OCI-LY1 (cell line): ENCODE data around the gene ATG14.

ENCODE experiments used
- H2AFZ ChIP-seq: fragments of 200-600 bp; sonication (generic), shearing (Covaris generic); 2 replicates; pipeline ENCODE4 v1.6.0; 2014; ENCODE audit warnings: antibody characterized with exemption, mild to moderate bottlenecking, low read length
- H3F3A ChIP-seq: fragments of 200-600 bp; sonication (generic), shearing (Covaris generic); 2 replicates; pipeline ENCODE4 v1.6.0; 2014; ENCODE audit warnings: mild to moderate bottlenecking, antibody characterized with exemption, low read length, moderate library complexity; ENCODE audit not compliant: insufficient read depth
- H3K27ac ChIP-seq: fragments of 200-600 bp; sonication (generic); 2 replicates; pipeline ENCODE4 v1.5.1; 2014; ENCODE audit warnings: low read length, mixed run types, mild to moderate bottlenecking, low read depth; ENCODE audit not compliant: poor library complexity, severe bottlenecking
- H3K27me3 ChIP-seq: fragments of 200-600 bp; sonication (generic); 2 replicates; pipeline ENCODE4 v1.6.0; 2014; ENCODE audit warnings: antibody characterized with exemption, mild to moderate bottlenecking, low read length, moderate library complexity; ENCODE audit not compliant: insufficient read depth
- H3K36me3 ChIP-seq: fragments of 200-600 bp; sonication (generic); 2 replicates; pipeline ENCODE4 v1.6.1; 2014; ENCODE audit warnings: mild to moderate bottlenecking, antibody characterized with exemption, low read length, moderate library complexity, mixed read lengths; ENCODE audit not compliant: insufficient read depth
- H3K4me1 ChIP-seq: fragments of 200-600 bp; sonication (generic); 2 replicates; pipeline ENCODE4 v1.5.1; 2014; ENCODE audit warnings: mild to moderate bottlenecking, low read length, moderate library complexity; ENCODE audit not compliant: insufficient read depth, severe bottlenecking
- H3K4me2 ChIP-seq: fragments of 200-600 bp; sonication (generic), shearing (Covaris generic); 2 replicates; pipeline ENCODE4 v1.6.1; 2014; ENCODE audit warnings: low read length
- H3K4me3 ChIP-seq: fragments of 200-600 bp; sonication (generic); 2 replicates; pipeline ENCODE4 v1.5.1; 2014; ENCODE audit warnings: low read length, low read depth, mild to moderate bottlenecking, mixed read lengths; ENCODE audit not compliant: poor library complexity, severe bottlenecking
- H3K79me2 ChIP-seq: fragments of 200-600 bp; shearing (Covaris generic); 2 replicates; pipeline ENCODE4 v1.6.1; 2016; ENCODE audit warnings: mixed run types, low read length, mixed read lengths; ENCODE audit not compliant: insufficient read depth
- H3K9ac ChIP-seq: fragments of 200-600 bp; sonication (generic), shearing (Covaris generic); 2 replicates; pipeline ENCODE4 v1.6.1; 2014; ENCODE audit warnings: mild to moderate bottlenecking, low read length, mixed read lengths
- H3K9me2 ChIP-seq: fragments of 200-600 bp; sonication (generic), shearing (Covaris generic); 2 replicates; pipeline ENCODE4 v1.6.1; 2014; ENCODE audit warnings: low read depth, mild to moderate bottlenecking, low read length, mixed read lengths
- H3K9me3 ChIP-seq: fragments of 200-600 bp; shearing (Covaris generic); 2 replicates; pipeline ENCODE4 v1.6.1; 2014; ENCODE audit warnings: low read length, mixed read lengths
- H4K20me1 ChIP-seq: fragments of 200-600 bp; sonication (generic), shearing (Covaris generic); 2 replicates; pipeline ENCODE4 v1.6.0; 2016; ENCODE audit warnings: mild to moderate bottlenecking, low read length; ENCODE audit not compliant: insufficient read depth
- EZH2 ChIP-seq: fragments of 200-600 bp; sonication (generic), shearing (Covaris generic); IDR thresholded peaks from 2 replicates; pipeline ENCODE4 v1.8.0; 2017; ENCODE audit warnings: borderline replicate concordance, mixed run types, mild to moderate bottlenecking, antibody characterized with exemption, low read length, moderate library complexity, mixed read lengths
- TF ChIP-seq, protein P1 (sequence below): fragments of 200-600 bp; sonication (generic), shearing (Covaris generic); IDR thresholded peaks from 2 replicates; pipeline ENCODE4 v1.5.1; 2017; ENCODE audit warnings: mild to moderate bottlenecking, antibody characterized with exemption, low read length, moderate library complexity, mixed read lengths

ATG14 gene

DNA sequence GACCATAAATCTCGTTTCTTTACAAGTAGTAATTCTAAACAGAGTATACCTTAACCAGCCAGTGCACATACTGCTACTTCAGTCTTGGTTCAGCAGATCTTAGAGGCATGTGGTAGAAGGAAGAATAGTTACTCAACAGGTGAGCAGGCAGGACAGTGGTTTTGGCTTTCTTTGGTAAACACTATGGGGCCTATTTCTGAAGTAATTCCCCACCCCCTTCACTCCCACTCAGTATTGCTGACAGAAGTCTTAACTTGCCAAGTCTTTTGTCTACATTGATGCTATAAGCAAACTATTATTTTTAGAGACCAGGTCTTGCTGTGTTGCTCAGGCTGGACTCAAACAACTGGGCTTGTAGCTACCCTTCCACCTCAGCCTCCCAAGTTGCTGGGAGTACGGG is 71.9 kb downstream of the ATG14 start:
- Histone ChIP-seq H3K79me2 (peaks cover 33% of the 10 kb centered on the region), H3K27ac (no peak overlapping the region), H2AFZ (no peak overlapping the region), H3K9me3 (no peaks in the 10 kb centered on the region), H3K4me1 (peaks cover 9% of the 10 kb centered on the region), H3K36me3 (no peaks in the 10 kb centered on the region), H3K27me3 (no peaks in the 10 kb centered on the region), H3F3A (no peaks in the 10 kb centered on the region), H3K4me2 (no peak overlapping the region), H4K20me1 (no peaks in the 10 kb centered on the region), H3K4me3 (no peak overlapping the region), H3K9ac (no peak overlapping the region), H3K9me2 (no peaks in the 10 kb centered on the region)
- no peak for TF ChIP-seq EZH2
- TF ChIP-seq, protein P1, sequence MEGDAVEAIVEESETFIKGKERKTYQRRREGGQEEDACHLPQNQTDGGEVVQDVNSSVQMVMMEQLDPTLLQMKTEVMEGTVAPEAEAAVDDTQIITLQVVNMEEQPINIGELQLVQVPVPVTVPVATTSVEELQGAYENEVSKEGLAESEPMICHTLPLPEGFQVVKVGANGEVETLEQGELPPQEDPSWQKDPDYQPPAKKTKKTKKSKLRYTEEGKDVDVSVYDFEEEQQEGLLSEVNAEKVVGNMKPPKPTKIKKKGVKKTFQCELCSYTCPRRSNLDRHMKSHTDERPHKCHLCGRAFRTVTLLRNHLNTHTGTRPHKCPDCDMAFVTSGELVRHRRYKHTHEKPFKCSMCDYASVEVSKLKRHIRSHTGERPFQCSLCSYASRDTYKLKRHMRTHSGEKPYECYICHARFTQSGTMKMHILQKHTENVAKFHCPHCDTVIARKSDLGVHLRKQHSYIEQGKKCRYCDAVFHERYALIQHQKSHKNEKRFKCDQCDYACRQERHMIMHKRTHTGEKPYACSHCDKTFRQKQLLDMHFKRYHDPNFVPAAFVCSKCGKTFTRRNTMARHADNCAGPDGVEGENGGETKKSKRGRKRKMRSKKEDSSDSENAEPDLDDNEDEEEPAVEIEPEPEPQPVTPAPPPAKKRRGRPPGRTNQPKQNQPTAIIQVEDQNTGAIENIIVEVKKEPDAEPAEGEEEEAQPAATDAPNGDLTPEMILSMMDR = no peak

DNA sequence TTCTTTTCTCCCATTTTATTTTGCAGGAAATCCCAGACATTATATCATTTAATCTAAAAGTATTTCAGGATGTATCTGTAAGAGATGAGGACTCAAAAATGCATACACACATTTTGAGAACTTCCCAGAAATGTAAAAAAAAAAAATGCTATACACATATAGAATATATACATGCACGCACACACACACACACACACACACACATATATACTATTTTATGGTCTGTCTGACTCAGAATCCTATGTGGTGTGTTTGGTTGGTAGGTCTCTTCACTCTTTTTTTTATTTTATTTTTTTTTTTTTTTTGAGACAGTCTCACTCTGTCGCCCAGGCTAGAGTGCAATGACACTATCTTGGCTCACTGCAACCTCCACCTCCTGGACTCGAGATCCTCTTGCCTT is 74.9 kb downstream of the ATG14 start:
- H3K27me3 ChIP-seq = no peaks in the 10 kb centered on the region
- TF ChIP-seq EZH2 = no peak
- TF ChIP-seq, protein P1 = no peak
- H3K27ac ChIP-seq = no peak overlapping the region
- no peaks in the 10 kb centered on the region for H3K9me3 ChIP-seq
- no peak overlapping the region for H2AFZ ChIP-seq
- peaks cover 39% of the 10 kb centered on the region for H3K79me2 ChIP-seq
- H3K4me2 ChIP-seq = no peak overlapping the region
- H3K9me2 ChIP-seq = no peaks in the 10 kb centered on the region
- H3K4me1 ChIP-seq = peaks cover 37% of the 10 kb centered on the region
- no peaks in the 10 kb centered on the region for H3K36me3 ChIP-seq
- no peak overlapping the region for H3K9ac ChIP-seq
- H3K4me3 ChIP-seq = no peak overlapping the region
- no peaks in the 10 kb centered on the region for H4K20me1 ChIP-seq
- no peaks in the 10 kb centered on the region for H3F3A ChIP-seq

DNA sequence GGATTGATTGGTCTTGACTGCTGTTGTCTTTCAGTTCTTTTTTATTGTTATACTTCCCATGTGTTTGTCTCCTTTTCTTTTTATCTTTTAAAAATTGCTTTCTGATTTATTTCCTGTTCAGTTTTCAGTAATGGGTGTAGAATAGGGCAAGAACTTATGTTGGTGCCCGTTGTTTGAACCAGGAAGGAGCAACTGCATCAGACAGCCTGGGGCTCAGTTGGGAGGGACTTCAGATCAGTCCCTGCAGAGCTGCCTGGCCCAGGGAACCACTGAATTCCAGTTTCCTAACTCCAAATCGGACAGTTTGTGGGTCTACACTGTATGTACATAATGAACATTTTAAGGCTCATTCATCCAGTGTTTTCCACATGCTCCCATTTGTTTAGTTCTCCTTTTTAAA is 75.5 kb downstream of the ATG14 start:
- no peak overlapping the region for H3K4me3 ChIP-seq
- no peaks in the 10 kb centered on the region for H3K9me2 ChIP-seq
- H3K27ac ChIP-seq = no peak overlapping the region
- H2AFZ ChIP-seq = no peak overlapping the region
- H3K79me2 ChIP-seq = peaks cover 37% of the 10 kb centered on the region
- H3F3A ChIP-seq = no peaks in the 10 kb centered on the region
- H3K4me2 ChIP-seq = no peak overlapping the region
- no peaks in the 10 kb centered on the region for H3K36me3 ChIP-seq
- TF ChIP-seq EZH2 = no peak
- TF ChIP-seq, protein P1 = no peak
- H3K9ac ChIP-seq = no peak overlapping the region
- H3K4me1 ChIP-seq = peaks cover 37% of the 10 kb centered on the region
- no peaks in the 10 kb centered on the region for H4K20me1 ChIP-seq
- no peaks in the 10 kb centered on the region for H3K27me3 ChIP-seq
- H3K9me3 ChIP-seq = no peaks in the 10 kb centered on the region
